HepG2 (cell line): ENCODE data around the gene ATP2A3. TPM values are rescaled to one million over a fixed set of nuclear protein-coding genes. Genes with fewer than 3 reads are reported as not detected.

ENCODE experiments used
- ATAC-seq: fragments of 200-7000 bp; cut with Tn5 transposase; 3 replicates; pipeline ENCODE4 v1.9.1; 2020; ENCODE audit warnings: mild to moderate bottlenecking, moderate library complexity
- BruUV-seq: library from RNA; stranded (reverse); fragments of 400-500 nt; replicated peaks from 2 replicates; lab custom pipeline; 2021; lab: Mats Ljungman, UMichigan
- CTCF ChIA-PET: fragments of 300-600 bp; formaldehyde crosslinking; extraction: SDS; loops from one replicate; lab custom pipeline; 2021; ENCODE audit warnings: low total read pairs, inconsistent platforms, low intra/inter-chr PET ratio; lab: Yijun Ruan, JAX
- POLR2A ChIA-PET: fragments of 350-600 bp; sonication (Branson Sonifier 250); formaldehyde crosslinking; loops from one replicate; lab custom pipeline; 2020; ENCODE audit warnings: antibody characterized with exemption, inconsistent platforms; lab: Yijun Ruan, JAX
- DNase-seq: peaks from one replicate; pipeline ENCODE4 v3.0.0-alpha.2; 2015; ENCODE audit warnings: low spot score
- FAIRE-seq: peaks from 3 replicates; lab custom pipeline; 2011; peaks lifted over from hg19 to GRCh38; lab: Jason Lieb, UNC
- H2AFZ ChIP-seq: one replicate; pipeline ENCODE4 v1.6.1; 2011; ENCODE audit warnings: low read length, inconsistent platforms
- H3K27ac ChIP-seq: fragments of 300-600 bp; 3 replicates; pipeline ENCODE4 v1.8.0; 2011; ENCODE audit warnings: mixed run types, mild to moderate bottlenecking, mixed read lengths, low read length, inconsistent platforms; ENCODE audit not compliant: insufficient read depth; ENCODE audit errors: extremely low read length
- H3K27me3 ChIP-seq, 2 experiments: fragments of 200-600 bp in 1 of 2; 2 replicates in 1 of 2; 3 replicates in 1 of 2; pipeline versions ENCODE4 v1.6.0 to v1.8.0; 2011; ENCODE audit warnings: low read length in 2 of 2, mild to moderate bottlenecking in 2 of 2, moderate library complexity in 2 of 2, inconsistent platforms in 1 of 2; ENCODE audit not compliant: insufficient read depth in 2 of 2, control insufficient read depth in 1 of 2
- H3K36me3 ChIP-seq, 2 experiments: fragments of 200-600 bp in 1 of 2; replicated peaks in 1 of 2; 2 replicates in 1 of 2; 3 replicates in 1 of 2; pipeline versions ENCODE4 v1.5.1 to v1.8.0; 2011; ENCODE audit warnings: low read length in 2 of 2, inconsistent platforms in 1 of 2; ENCODE audit not compliant: insufficient read depth in 2 of 2, control insufficient read depth in 1 of 2
- H3K4me1 ChIP-seq: 2 replicates; pipeline ENCODE4 v1.5.1; 2012; ENCODE audit warnings: low read length, inconsistent platforms; ENCODE audit not compliant: insufficient read depth
- H3K4me2 ChIP-seq: 2 replicates; pipeline ENCODE4 v1.6.0; 2011; ENCODE audit warnings: low read depth, low read length, inconsistent platforms
- H3K4me3 ChIP-seq, 3 experiments: fragments of 200-600 bp in 1 of 3; sonication (generic), shearing (Covaris generic) in 1 of 3; replicated peaks in 1 of 3; 2 replicates each; pipeline ENCODE4 v1.5.1; 2011 to 2016; ENCODE audit warnings: low read length in 3 of 3, inconsistent platforms in 2 of 3, low read depth in 2 of 3, mild to moderate bottlenecking in 2 of 3, control low read depth in 1 of 3, mixed read lengths in 1 of 3; ENCODE audit not compliant: insufficient read depth in 1 of 3
- H3K79me2 ChIP-seq: one replicate; pipeline ENCODE4 v1.6.1; 2011; ENCODE audit warnings: low read length, inconsistent platforms; ENCODE audit not compliant: insufficient read depth
- H3K9ac ChIP-seq: 2 replicates; pipeline ENCODE4 v1.6.0; 2011; ENCODE audit warnings: mild to moderate bottlenecking, low read depth, low read length, inconsistent platforms; ENCODE audit not compliant: insufficient read depth
- H3K9me3 ChIP-seq: 2 replicates; pipeline ENCODE4 v1.5.1; 2012; ENCODE audit warnings: mild to moderate bottlenecking, low read length
- H4K20me1 ChIP-seq: 2 replicates; pipeline ENCODE4 v1.6.0; 2011; ENCODE audit warnings: inconsistent platforms, mild to moderate bottlenecking, low read length, moderate library complexity; ENCODE audit not compliant: insufficient read depth
- ETV6 ChIP-seq: sonication (generic); formaldehyde crosslinking; conservative IDR thresholded peaks from 2 replicates; pipeline ENCODE4 v1.4.0; 2020; ENCODE audit warnings: missing genetic modification reagents
- FOXP1 ChIP-seq, 2 experiments: fragments of 450-650 bp in 1 of 2; IDR thresholded peaks; 2 replicates each; pipeline ENCODE4 v1.6.1; 2017 to 2018; ENCODE audit warnings: antibody characterized with exemption in 1 of 2
- GABPB1 ChIP-seq: IDR thresholded peaks from 2 replicates; pipeline ENCODE4 v1.6.1; 2016; ENCODE audit warnings: mild to moderate bottlenecking, missing genetic modification reagents, moderate library complexity, missing compliant biosample characterization
- MXD3 ChIP-seq: IDR thresholded peaks from 2 replicates; pipeline ENCODE4 v1.6.1; 2016; ENCODE audit warnings: mild to moderate bottlenecking, missing biosample characterization, missing genetic modification reagents
- PATZ1 ChIP-seq: sonication (generic); formaldehyde crosslinking; IDR thresholded peaks from 2 replicates; pipeline ENCODE4 v1.4.0; 2020; ENCODE audit warnings: missing genetic modification reagents
- SMC3 ChIP-seq: IDR thresholded peaks from 2 replicates; pipeline ENCODE4 v1.6.1; 2011; ENCODE audit warnings: low read length, improper control_type of control experiment
- SP2 ChIP-seq: sonication (generic); formaldehyde crosslinking; IDR thresholded peaks from 2 replicates; pipeline ENCODE4 v1.5.1; 2020; ENCODE audit warnings: mild to moderate bottlenecking, missing genetic modification reagents
- TBL1XR1 ChIP-seq: fragments of 150-350 bp; IDR thresholded peaks from 2 replicates; pipeline ENCODE4 v1.6.1; 2014; ENCODE audit warnings: borderline replicate concordance, low read length; ENCODE audit not compliant: partially characterized antibody
- ZNF10 ChIP-seq: sonication (generic); formaldehyde crosslinking; IDR thresholded peaks from 2 replicates; pipeline ENCODE4 v1.4.0; 2020; ENCODE audit warnings: mild to moderate bottlenecking, low read depth, missing genetic modification reagents, borderline replicate concordance
- ZNF7 ChIP-seq: IDR thresholded peaks from 2 replicates; pipeline ENCODE4 v1.6.1; 2016; ENCODE audit warnings: missing biosample characterization, missing genetic modification reagents
- ZNF768 ChIP-seq: sonication (generic); formaldehyde crosslinking; IDR thresholded peaks from 2 replicates; pipeline ENCODE4 v1.4.0; 2020; ENCODE audit warnings: missing genetic modification reagents
- ZNF772 ChIP-seq: sonication (generic); formaldehyde crosslinking; IDR thresholded peaks from 2 replicates; pipeline ENCODE4 v1.5.0; 2020; ENCODE audit warnings: mild to moderate bottlenecking, missing genetic modification reagents
- WGBS: methylation state at CpG from one replicate; pipeline ENCODE4 v1.1.6; 2017; ENCODE audit warnings: low lambda C conversion rate; 5-methylcytosine and 5-hydroxymethylcytosine counted together
- in situ Hi-C: cut with HindIII; loops from 2 replicates; pipeline ENCODE4 v1.10.0; 2017; ENCODE audit warnings: low pct_unique_long_range_greater_than_20kb; ENCODE audit not compliant: extremely low pct_ligation_motif_present
- intact Hi-C: fragments of 100-400 bp; cut with micrococcal nuclease; formaldehyde crosslinking; loops from one replicate; pipeline ENCODE4 v1.10.0; 2022; ENCODE audit not compliant: unreplicated experiment
- polyA plus RNA-seq, 8 experiments: library from polyadenylated mRNA; depleted of rRNA in 3 of 8; stranded (reverse) in 7 of 8; unstranded in 1 of 8; fragments of >200 nt; fragmentation: Illumina TruSeq in 4 of 8; extraction: Trizol in 4 of 8; gene quantifications; 2 replicates each; pipeline versions ENCODE4 v1.2.1 to v1.2.3, GENCODE V29; 2011 to 2016; ENCODE audit warnings: low read depth in 4 of 8, missing spikeins in 1 of 8, mixed read lengths in 1 of 8; ENCODE audit not compliant: insufficient read depth in 1 of 8
- total RNA-seq, 5 experiments: library from RNA; depleted of rRNA; stranded (reverse); fragments of >200 nt; fragmentation: Illumina TruSeq; extraction: Trizol; gene quantifications; 2 replicates each; pipeline ENCODE4 v1.2.3, GENCODE V29; 2016; ENCODE audit warnings: low read depth in 1 of 5
- TF ChIP-seq, protein P1 (sequence below): sonication (generic); formaldehyde crosslinking; IDR thresholded peaks from 2 replicates; pipeline ENCODE4 v1.4.0; 2020; ENCODE audit warnings: missing genetic modification reagents
- TF ChIP-seq, protein P2 (sequence below): sonication (generic); formaldehyde crosslinking; IDR thresholded peaks from 2 replicates; pipeline ENCODE4 v1.4.0; 2020; ENCODE audit warnings: missing genetic modification reagents, borderline replicate concordance

The ATP2A3 gene
- total and polyA plus RNA-seq, 2 of the 13 experiments (the other 11 are each of a cell fraction or from before 2014, with no cell fraction given): 0.07 TPM; not detected in 1

DNA sequence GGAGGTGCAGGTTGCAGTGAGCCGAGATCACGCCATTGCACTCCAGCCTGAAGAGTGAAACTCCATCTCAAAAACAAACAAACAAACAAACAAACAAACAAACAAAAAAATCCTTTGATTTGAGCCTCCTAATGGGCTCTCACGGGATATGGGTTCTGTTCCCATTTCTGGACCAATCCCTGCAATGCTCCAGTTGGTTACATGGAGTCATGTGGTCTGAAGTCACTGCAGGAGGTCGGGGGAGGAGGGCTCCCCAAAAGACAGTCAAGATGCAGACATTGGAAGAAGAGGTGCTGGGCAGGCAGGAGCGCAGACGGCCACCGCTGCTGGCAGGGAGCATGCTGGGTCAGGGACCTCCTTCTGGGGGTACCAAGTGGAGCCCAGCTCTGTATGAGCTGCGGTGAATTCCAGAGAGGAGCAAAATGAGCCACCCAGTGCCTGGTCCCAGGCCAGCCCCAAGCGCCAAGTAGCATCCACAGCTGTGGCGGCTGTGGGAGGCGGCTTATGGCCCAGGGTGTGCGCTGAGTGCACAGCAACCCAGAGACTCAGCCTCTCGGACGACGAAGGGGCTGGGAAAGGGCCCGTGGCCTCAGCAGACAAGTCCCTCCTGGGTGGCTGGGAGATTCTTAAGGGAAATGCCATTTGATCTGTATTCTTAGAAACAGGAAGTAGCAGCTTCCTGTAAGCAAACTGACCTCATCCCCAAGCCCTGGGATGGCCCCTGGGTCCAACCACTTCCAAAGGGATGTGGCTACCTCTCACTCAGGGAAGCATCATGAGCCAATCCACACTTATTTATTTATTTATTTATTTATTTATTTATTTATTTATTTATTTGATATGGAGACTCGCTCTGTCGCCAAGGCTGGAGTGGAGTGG lies 19.6 kb upstream of the ATP2A3 start:
- FAIRE-seq: no peak
- no peaks in the 10 kb centered on the region for H3K79me2 ChIP-seq
- 83% methylated on average over 17 of the region's 18 CpGs for WGBS
- H3K27me3 ChIP-seq: peaks cover 1 to 43% of the 10 kb centered on the region in 2 experiments; a peak in 4 of 5 replicates
- no peak overlapping the region for H2AFZ ChIP-seq
- intact Hi-C loops: no loop called here
- H3K9ac ChIP-seq: no peak overlapping the region
- ATAC-seq: no peak
- in situ Hi-C loops: no loop called here
- no TSS peak for BruUV-seq
- DNase-seq: no peak
- CTCF ChIA-PET: no interaction called here
- no peak overlapping the region for H3K4me3 ChIP-seq
- no peaks in the 10 kb centered on the region for H4K20me1 ChIP-seq
- H3K36me3 ChIP-seq: no peaks in the 10 kb centered on the region
- no peak overlapping the region for H3K4me2 ChIP-seq
- peaks cover 60% of the 10 kb centered on the region for H3K4me1 ChIP-seq
- no peaks in the 10 kb centered on the region for H3K9me3 ChIP-seq
- H3K27ac ChIP-seq: no peak overlapping the region
- POLR2A ChIA-PET: no interaction called here
- TF ChIP-seq SMC3 (no peak), ZNF772 (CRISPR knock-in tag) (no peak), ETV6 (CRISPR knock-in tag) (no peak), GABPB1 (CRISPR knock-in tag) (peak; percentile 12; the same call in 1 of the 2 replicates), FOXP1 (IDR thresholded peaks at IDR 0.05) (no peak), FOXP1 (CRISPR knock-in tag; IDR thresholded peaks at IDR 0.05) (no peak), TBL1XR1 (no peak), ZNF768 (CRISPR knock-in tag) (peak; percentile 56; the same call in 1 of the 2 replicates), PATZ1 (CRISPR knock-in tag) (no peak), ZNF7 (CRISPR knock-in tag) (no peak), SP2 (CRISPR knock-in tag) (no peak), ZNF10 (CRISPR knock-in tag) (no peak), MXD3 (CRISPR knock-in tag) (no peak)
- TF ChIP-seq, protein P1, sequence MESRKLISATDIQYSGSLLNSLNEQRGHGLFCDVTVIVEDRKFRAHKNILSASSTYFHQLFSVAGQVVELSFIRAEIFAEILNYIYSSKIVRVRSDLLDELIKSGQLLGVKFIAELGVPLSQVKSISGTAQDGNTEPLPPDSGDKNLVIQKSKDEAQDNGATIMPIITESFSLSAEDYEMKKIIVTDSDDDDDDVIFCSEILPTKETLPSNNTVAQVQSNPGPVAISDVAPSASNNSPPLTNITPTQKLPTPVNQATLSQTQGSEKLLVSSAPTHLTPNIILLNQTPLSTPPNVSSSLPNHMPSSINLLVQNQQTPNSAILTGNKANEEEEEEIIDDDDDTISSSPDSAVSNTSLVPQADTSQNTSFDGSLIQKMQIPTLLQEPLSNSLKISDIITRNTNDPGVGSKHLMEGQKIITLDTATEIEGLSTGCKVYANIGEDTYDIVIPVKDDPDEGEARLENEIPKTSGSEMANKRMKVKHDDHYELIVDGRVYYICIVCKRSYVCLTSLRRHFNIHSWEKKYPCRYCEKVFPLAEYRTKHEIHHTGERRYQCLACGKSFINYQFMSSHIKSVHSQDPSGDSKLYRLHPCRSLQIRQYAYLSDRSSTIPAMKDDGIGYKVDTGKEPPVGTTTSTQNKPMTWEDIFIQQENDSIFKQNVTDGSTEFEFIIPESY (CRISPR knock-in tag): peak; percentile 49; the same call in 1 of the 2 replicates
- TF ChIP-seq, protein P2, sequence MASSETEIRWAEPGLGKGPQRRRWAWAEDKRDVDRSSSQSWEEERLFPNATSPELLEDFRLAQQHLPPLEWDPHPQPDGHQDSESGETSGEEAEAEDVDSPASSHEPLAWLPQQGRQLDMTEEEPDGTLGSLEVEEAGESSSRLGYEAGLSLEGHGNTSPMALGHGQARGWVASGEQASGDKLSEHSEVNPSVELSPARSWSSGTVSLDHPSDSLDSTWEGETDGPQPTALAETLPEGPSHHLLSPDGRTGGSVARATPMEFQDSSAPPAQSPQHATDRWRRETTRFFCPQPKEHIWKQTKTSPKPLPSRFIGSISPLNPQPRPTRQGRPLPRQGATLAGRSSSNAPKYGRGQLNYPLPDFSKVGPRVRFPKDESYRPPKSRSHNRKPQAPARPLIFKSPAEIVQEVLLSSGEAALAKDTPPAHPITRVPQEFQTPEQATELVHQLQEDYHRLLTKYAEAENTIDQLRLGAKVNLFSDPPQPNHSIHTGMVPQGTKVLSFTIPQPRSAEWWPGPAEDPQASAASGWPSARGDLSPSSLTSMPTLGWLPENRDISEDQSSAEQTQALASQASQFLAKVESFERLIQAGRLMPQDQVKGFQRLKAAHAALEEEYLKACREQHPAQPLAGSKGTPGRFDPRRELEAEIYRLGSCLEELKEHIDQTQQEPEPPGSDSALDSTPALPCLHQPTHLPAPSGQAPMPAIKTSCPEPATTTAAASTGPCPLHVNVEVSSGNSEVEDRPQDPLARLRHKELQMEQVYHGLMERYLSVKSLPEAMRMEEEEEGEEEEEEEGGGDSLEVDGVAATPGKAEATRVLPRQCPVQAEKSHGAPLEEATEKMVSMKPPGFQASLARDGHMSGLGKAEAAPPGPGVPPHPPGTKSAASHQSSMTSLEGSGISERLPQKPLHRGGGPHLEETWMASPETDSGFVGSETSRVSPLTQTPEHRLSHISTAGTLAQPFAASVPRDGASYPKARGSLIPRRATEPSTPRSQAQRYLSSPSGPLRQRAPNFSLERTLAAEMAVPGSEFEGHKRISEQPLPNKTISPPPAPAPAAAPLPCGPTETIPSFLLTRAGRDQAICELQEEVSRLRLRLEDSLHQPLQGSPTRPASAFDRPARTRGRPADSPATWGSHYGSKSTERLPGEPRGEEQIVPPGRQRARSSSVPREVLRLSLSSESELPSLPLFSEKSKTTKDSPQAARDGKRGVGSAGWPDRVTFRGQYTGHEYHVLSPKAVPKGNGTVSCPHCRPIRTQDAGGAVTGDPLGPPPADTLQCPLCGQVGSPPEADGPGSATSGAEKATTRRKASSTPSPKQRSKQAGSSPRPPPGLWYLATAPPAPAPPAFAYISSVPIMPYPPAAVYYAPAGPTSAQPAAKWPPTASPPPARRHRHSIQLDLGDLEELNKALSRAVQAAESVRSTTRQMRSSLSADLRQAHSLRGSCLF (CRISPR knock-in tag): no peak
